PC-3 (cell line): ENCODE results near the gene GBA2. TPM values are rescaled to one million over a fixed set of nuclear protein-coding genes. Genes with fewer than 3 reads are reported as not detected.

Experiments
- ATAC-seq: fragments of 200-7000 bp; cut with Tn5 transposase; 2 replicates; pipeline ENCODE4 v1.9.1; 2020; ENCODE audit warnings: mild to moderate bottlenecking, moderate library complexity
- BruUV-seq: library from RNA; stranded (reverse); fragments of 400-500 nt; replicated peaks from 2 replicates; lab custom pipeline; 2021; lab: Mats Ljungman, UMichigan
- CTCF ChIA-PET: fragments of 300-600 bp; sonication (Branson Sonifier 250); formaldehyde crosslinking; loops from one replicate; lab custom pipeline; 2022; ENCODE audit warnings: antibody characterized with exemption; lab: Charles Lee
- POLR2A ChIA-PET: fragments of 300-600 bp; sonication (Branson Sonifier 250); formaldehyde crosslinking; loops from one replicate; lab custom pipeline; 2022; ENCODE audit warnings: antibody characterized with exemption; ENCODE audit not compliant: unreplicated experiment; lab: Charles Lee
- DNase-seq: peaks from one replicate; pipeline ENCODE4 v3.0.0-alpha.2; 2015
- H2AFZ ChIP-seq: fragments of 300-600 bp; sonication (generic); 2 replicates; pipeline ENCODE4 v1.6.0; 2016; ENCODE audit warnings: antibody characterized with exemption, low read length
- H3F3A ChIP-seq: fragments of 300-600 bp; sonication (generic); one replicate; pipeline ENCODE4 v1.6.0; 2017; ENCODE audit warnings: antibody characterized with exemption, low read length, control low read depth, mild to moderate bottlenecking; ENCODE audit not compliant: unreplicated experiment
- H3K27ac ChIP-seq: fragments of 300-600 bp; sonication (generic); 2 replicates; pipeline ENCODE4 v1.5.1; 2016; ENCODE audit warnings: mild to moderate bottlenecking, low read length
- H3K27me3 ChIP-seq: fragments of 300-600 bp; sonication (generic); 2 replicates; pipeline ENCODE4 v1.6.1; 2016; ENCODE audit warnings: low read length, mixed read lengths
- H3K36me3 ChIP-seq: fragments of 300-600 bp; sonication (generic); 2 replicates; pipeline ENCODE4 v1.6.1; 2016; ENCODE audit warnings: low read depth, mixed run types, low read length, mixed read lengths
- H3K4me1 ChIP-seq: fragments of 300-600 bp; sonication (generic); 2 replicates; pipeline ENCODE4 v1.5.1; 2016; ENCODE audit warnings: low read length; ENCODE audit not compliant: insufficient read depth
- H3K4me2 ChIP-seq: fragments of 300-600 bp; sonication (generic); 2 replicates; pipeline ENCODE4 v1.6.0; 2016; ENCODE audit warnings: low read length
- H3K4me3 ChIP-seq: fragments of 300-600 bp; sonication (generic); 2 replicates; pipeline ENCODE4 v1.5.1; 2016; ENCODE audit warnings: mild to moderate bottlenecking, low read length, mixed read lengths
- H3K79me2 ChIP-seq: fragments of 300-600 bp; sonication (generic); 2 replicates; pipeline ENCODE4 v1.6.1; 2017; ENCODE audit warnings: low read length, mixed read lengths
- H3K9ac ChIP-seq: fragments of 300-600 bp; sonication (generic); 2 replicates; pipeline ENCODE4 v1.6.0; 2016; ENCODE audit warnings: mild to moderate bottlenecking, low read length
- H3K9me2 ChIP-seq: fragments of 300-600 bp; sonication (generic); replicated peaks from 2 replicates; pipeline ENCODE4 v1.6.1; 2016; ENCODE audit warnings: mixed run types, low read length, mixed read lengths
- H3K9me3 ChIP-seq: fragments of 300-600 bp; sonication (generic); 2 replicates; pipeline ENCODE4 v1.6.1; 2016; ENCODE audit warnings: low read length, mixed read lengths
- H4K20me1 ChIP-seq: fragments of 300-600 bp; sonication (generic); 2 replicates; pipeline ENCODE4 v1.6.1; 2016; ENCODE audit warnings: low read length, mixed read lengths
- CTCF ChIP-seq: fragments of 300-600 bp; sonication (generic); conservative IDR thresholded peaks from 2 replicates; pipeline ENCODE4 v1.5.1; 2017; ENCODE audit warnings: antibody characterized with exemption, low read depth, mild to moderate bottlenecking, low read length
- EZH2 ChIP-seq: fragments of 300-600 bp; sonication (generic); IDR thresholded peaks from one replicate; pipeline ENCODE4 v1.6.1; 2017; ENCODE audit warnings: antibody characterized with exemption, mild to moderate bottlenecking, low read length; ENCODE audit not compliant: unreplicated experiment
- EZH2phosphoT487 ChIP-seq: fragments of 300-600 bp; sonication (generic); IDR thresholded peaks from 2 replicates; pipeline ENCODE4 v1.6.1; 2018; ENCODE audit warnings: mild to moderate bottlenecking, antibody characterized with exemption, low read length, borderline replicate concordance
- intact Hi-C: fragments of 100-400 bp; cut with micrococcal nuclease; formaldehyde crosslinking; loops from 2 replicates; pipeline ENCODE4 v1.9.0; 2023
- total RNA-seq: library from RNA; depleted of rRNA; stranded (reverse); fragments of >200 nt; gene quantifications from 2 replicates; pipeline ENCODE4 v1.2.3, GENCODE V29; 2014

Gene GBA2
- total RNA-seq, 1 experiment from 2014 or later, result 81.7 TPM

- ATAC-seq (no peak), DNase-seq (peak; percentile 21)
- BruUV-seq, result no TSS peak
- intact Hi-C loops, result no loop called here
- H3K4me3 ChIP-seq, result no peak overlapping the region
- peaks cover 3% of the 10 kb centered on the region; the same call in 1 of the 2 replicates for H3K36me3 ChIP-seq
- H4K20me1 ChIP-seq, result no peaks in the 10 kb centered on the region
- no peaks in the 10 kb centered on the region for H3K27me3 ChIP-seq
- peak overlapping the region; percentile 90; the same call in 1 of the 2 replicates for H3K4me2 ChIP-seq
- H3K9me3 ChIP-seq, result no peaks in the 10 kb centered on the region
- H3K79me2 ChIP-seq, result peaks cover 56% of the 10 kb centered on the region
- H3K27ac ChIP-seq, result no peak overlapping the region
- H3K9me2 ChIP-seq, result no peaks in the 10 kb centered on the region
- H2AFZ ChIP-seq, result no peak overlapping the region
- ChIA-PET CTCF (interaction anchor here (0.6 kb wide), 1 partner anchor 69 kb away, joined by 3 read pairs; the partner anchor contains the start of genes CCDC107 and RMRP), POLR2A (no interaction called here)
- H3F3A ChIP-seq, result no peaks in the 10 kb centered on the region
- peaks cover 42% of the 10 kb centered on the region for H3K4me1 ChIP-seq
- TF ChIP-seq CTCF (peak; percentile 32; the same call in 1 of the 2 replicates), EZH2phosphoT487 (no peak), EZH2 (no peak)
- H3K9ac ChIP-seq, result no peak overlapping the region
Observed at GRCh38 chr9:35726931-35727330, 22.1 kb downstream of the GBA2 start.

- no peaks in the 10 kb centered on the region for H4K20me1 ChIP-seq
- intact Hi-C loops, result no loop called here
- no peaks in the 10 kb centered on the region for H3K9me3 ChIP-seq
- H3K4me2 ChIP-seq, result no peak overlapping the region
- peaks cover 41% of the 10 kb centered on the region for H3K79me2 ChIP-seq
- no peak for TF ChIP-seq EZH2
- no peak for TF ChIP-seq CTCF
- no peak for TF ChIP-seq EZH2phosphoT487
- no TSS peak for BruUV-seq
- ATAC-seq (no peak), DNase-seq (no peak)
- peaks cover 16% of the 10 kb centered on the region for H3K36me3 ChIP-seq
- H3K4me3 ChIP-seq, result no peak overlapping the region
- no peaks in the 10 kb centered on the region for H3K9me2 ChIP-seq
- no peaks in the 10 kb centered on the region for H3F3A ChIP-seq
- no peaks in the 10 kb centered on the region for H3K27me3 ChIP-seq
- no peak overlapping the region for H2AFZ ChIP-seq
- peaks cover 31% of the 10 kb centered on the region for H3K4me1 ChIP-seq
- H3K27ac ChIP-seq, result no peak overlapping the region
- no peak overlapping the region for H3K9ac ChIP-seq
- ChIA-PET CTCF (no interaction called here), POLR2A (no interaction called here)
Observed at GRCh38 chr9:35725362-35725761, 23.7 kb downstream of the GBA2 start.

GRCh38 chr9:35723908-35724307 lies 25.1 kb downstream of the GBA2 start:
- Histone ChIP-seq H4K20me1 (no peaks in the 10 kb centered on the region), H3K9ac (no peak overlapping the region), H3K9me2 (no peaks in the 10 kb centered on the region), H2AFZ (no peak overlapping the region), H3K79me2 (peaks cover 28% of the 10 kb centered on the region), H3F3A (no peaks in the 10 kb centered on the region), H3K27me3 (no peaks in the 10 kb centered on the region), H3K9me3 (no peaks in the 10 kb centered on the region), H3K4me1 (peaks cover 22% of the 10 kb centered on the region), H3K27ac (no peak overlapping the region), H3K36me3 (peaks cover 23% of the 10 kb centered on the region), H3K4me2 (no peak overlapping the region), H3K4me3 (no peak overlapping the region)
- no TSS peak for BruUV-seq
- TF ChIP-seq CTCF, result no peak
- TF ChIP-seq EZH2, result no peak
- no peak for TF ChIP-seq EZH2phosphoT487
- POLR2A ChIA-PET, result no interaction called here
- CTCF ChIA-PET, result no interaction called here
- ATAC-seq, result no peak
- DNase-seq, result no peak
- intact Hi-C loops, result no loop called here
